SK-N-SH (cell line): ENCODE results near the gene WDCP. TPM values are rescaled to one million over a fixed set of nuclear protein-coding genes. Genes with fewer than 3 reads are reported as not detected.

Experiments used
- CTCF ChIA-PET: fragments of 300-600, 350-600 bp; formaldehyde crosslinking; extraction: SDS; loops from one replicate; lab custom pipeline; 2021; lab: Yijun Ruan, JAX
- POLR2A ChIA-PET: fragments of 350-600 bp; sonication (Branson Sonifier 250); formaldehyde crosslinking; extraction: SDS; loops from one replicate; lab custom pipeline; 2020; ENCODE audit warnings: antibody characterized with exemption, inconsistent platforms; lab: Yijun Ruan, JAX
- DNase-seq: peaks from one replicate; pipeline ENCODE4 v3.0.0; 2012
- H2AFZ ChIP-seq: fragments of 200-600 bp; sonication (generic); 2 replicates; pipeline ENCODE4 v1.8.1; 2016; ENCODE audit warnings: antibody characterized with exemption, mild to moderate bottlenecking, low read depth
- H3F3A ChIP-seq: fragments of 200-600 bp; sonication (generic); replicated peaks from 2 replicates; pipeline ENCODE3; 2016; ENCODE audit warnings: antibody characterized with exemption, mild to moderate bottlenecking; ENCODE audit not compliant: insufficient read depth
- H3K27ac ChIP-seq, 2 experiments: fragments of 200-500 bp in 1 of 2; fragments of 200-600 bp in 1 of 2; sonication (Bioruptor generic) in 1 of 2; sonication (generic), shearing (Covaris generic) in 1 of 2; 2 replicates each; pipeline versions ENCODE4 v1.5.1 to v1.6.1; 2014 to 2016; ENCODE audit warnings: low read depth in 2 of 2, inconsistent platforms in 1 of 2, low read length in 1 of 2, mild to moderate bottlenecking in 1 of 2, mixed read lengths in 1 of 2
- H3K27me3 ChIP-seq: fragments of 200-600 bp; sonication (generic), shearing (Covaris generic); 2 replicates; pipeline ENCODE4 v1.6.1; 2016; ENCODE audit warnings: mixed run types; ENCODE audit not compliant: insufficient read depth
- H3K36me3 ChIP-seq, 2 experiments: fragments of 200-500 bp in 1 of 2; fragments of 200-600 bp in 1 of 2; sonication (Bioruptor generic) in 1 of 2; sonication (generic) in 1 of 2; replicated peaks in 1 of 2; 2 replicates each; pipeline versions ENCODE3 to v1.5.1; 2014 to 2016; ENCODE audit warnings: low read length in 1 of 2, mild to moderate bottlenecking in 1 of 2; ENCODE audit not compliant: insufficient read depth in 2 of 2, control insufficient read depth in 1 of 2
- H3K4me1 ChIP-seq, 2 experiments: fragments of 200-500 bp in 1 of 2; fragments of 200-600 bp in 1 of 2; sonication (Bioruptor generic) in 1 of 2; sonication (generic), shearing (Covaris generic) in 1 of 2; 2 replicates each; pipeline versions ENCODE4 v1.5.1 to v1.6.1; 2014 to 2016; ENCODE audit warnings: low read depth in 1 of 2, low read length in 1 of 2, mixed run types in 1 of 2; ENCODE audit not compliant: insufficient read depth in 2 of 2, control insufficient read depth in 1 of 2
- H3K4me2 ChIP-seq: fragments of 200-600 bp; sonication (generic), shearing (Covaris generic); 2 replicates; pipeline ENCODE4 v1.6.1; 2017; ENCODE audit warnings: mixed run types
- H3K4me3 ChIP-seq, 2 experiments: fragments of 200-500 bp in 1 of 2; fragments of 200-600 bp in 1 of 2; sonication (Bioruptor generic) in 1 of 2; sonication (generic), shearing (Covaris generic) in 1 of 2; 2 replicates each; pipeline versions ENCODE4 v1.5.1 to v1.8.1; 2014 to 2016; ENCODE audit warnings: low read depth in 2 of 2, inconsistent platforms in 1 of 2, low read length in 1 of 2, mild to moderate bottlenecking in 1 of 2, mixed read lengths in 1 of 2, moderate library complexity in 1 of 2
- H3K79me2 ChIP-seq: fragments of 200-600 bp; sonication (generic); 2 replicates; pipeline ENCODE4 v1.8.1; 2017; ENCODE audit warnings: mild to moderate bottlenecking; ENCODE audit not compliant: insufficient read depth
- H3K9ac ChIP-seq: fragments of 200-600 bp; sonication (generic); 2 replicates; pipeline ENCODE4 v1.6.1; 2017; ENCODE audit warnings: mixed run types
- H3K9me2 ChIP-seq: fragments of 200-600 bp; sonication (generic); 2 replicates; pipeline ENCODE4 v1.6.1; 2017; ENCODE audit warnings: mixed run types
- H3K9me3 ChIP-seq: fragments of 200-600 bp; sonication (generic); 2 replicates; pipeline ENCODE4 v1.6.1; 2017; ENCODE audit warnings: mixed run types, mild to moderate bottlenecking, moderate library complexity
- H4K20me1 ChIP-seq: fragments of 200-600 bp; sonication (generic); 2 replicates; pipeline ENCODE4 v1.6.1; 2017; ENCODE audit warnings: mild to moderate bottlenecking, mixed run types; ENCODE audit not compliant: insufficient read depth
- EP300 ChIP-seq, 2 experiments: IDR thresholded peaks; 2 replicates each; pipeline versions ENCODE4 v1.4.0 to v1.6.1; 2012; ENCODE audit warnings: borderline replicate concordance in 1 of 2, low read depth in 1 of 2, low read length in 1 of 2
- FOXJ3 ChIP-seq: sonication (generic); formaldehyde crosslinking; IDR thresholded peaks from 2 replicates; pipeline ENCODE4 v1.5.1; 2020; ENCODE audit warnings: mild to moderate bottlenecking, missing genetic modification reagents
- GABPA ChIP-seq: IDR thresholded peaks from 2 replicates; pipeline ENCODE4 v1.4.0; 2012; ENCODE audit warnings: low read depth, mild to moderate bottlenecking
- GATA2 ChIP-seq: sonication (generic); formaldehyde crosslinking; IDR thresholded peaks from 2 replicates; pipeline ENCODE4 v1.5.0; 2020; ENCODE audit warnings: mild to moderate bottlenecking, missing genetic modification reagents
- JUND ChIP-seq: IDR thresholded peaks from 2 replicates; pipeline ENCODE4 v1.4.0; 2012
- MEF2A ChIP-seq: IDR thresholded peaks from 2 replicates; pipeline ENCODE4 v1.4.0; 2012; ENCODE audit warnings: low read depth, borderline replicate concordance
- NRF1 ChIP-seq: IDR thresholded peaks from 2 replicates; pipeline ENCODE4 v1.6.1; 2012; ENCODE audit warnings: low read depth, mild to moderate bottlenecking, low read length
- POLR2AphosphoS5 ChIP-seq: IDR thresholded peaks from 2 replicates; pipeline ENCODE4 v1.6.1; 2012; ENCODE audit warnings: low read depth, low read length
- RCOR1 ChIP-seq: fragments of 150-350 bp; IDR thresholded peaks from 2 replicates; pipeline ENCODE4 v1.6.1; 2017; ENCODE audit warnings: antibody characterized with exemption, low read length
- SIN3A ChIP-seq: IDR thresholded peaks from 2 replicates; pipeline ENCODE4 v1.6.1; 2012; ENCODE audit warnings: low read depth, mild to moderate bottlenecking, low read length, moderate library complexity, borderline replicate concordance
- TCF12 ChIP-seq: IDR thresholded peaks from 2 replicates; pipeline ENCODE4 v1.4.0; 2012
- TEAD4 ChIP-seq: IDR thresholded peaks from 2 replicates; pipeline ENCODE4 v1.4.0; 2012; ENCODE audit warnings: mild to moderate bottlenecking, borderline replicate concordance; ENCODE audit not compliant: insufficient read depth
- YY1 ChIP-seq: IDR thresholded peaks from 2 replicates; pipeline ENCODE4 v1.4.0; 2012; ENCODE audit warnings: low read depth, mild to moderate bottlenecking
- WGBS: methylation state at CpG from one replicate; pipeline ENCODE4 v1.1.6; 2017; ENCODE audit warnings: low lambda C conversion rate; 5-methylcytosine and 5-hydroxymethylcytosine counted together
- polyA plus RNA-seq, 3 experiments: library from polyadenylated mRNA; depleted of rRNA; stranded (reverse); fragments of >200 nt; gene quantifications; 2 replicates each; pipeline ENCODE4 v1.2.3, GENCODE V29; 2012
- TF ChIP-seq, protein P1 (sequence below): IDR thresholded peaks from 2 replicates; pipeline ENCODE4 v1.4.0; 2012; ENCODE audit warnings: low read depth, borderline replicate concordance
- TF ChIP-seq, protein P2 (sequence below): IDR thresholded peaks from 2 replicates; pipeline ENCODE4 v1.6.1; 2012; ENCODE audit warnings: mild to moderate bottlenecking, low read depth, low read length, moderate library complexity
- TF ChIP-seq, protein P3 (sequence below): IDR thresholded peaks from 2 replicates; pipeline ENCODE4 v1.4.0; 2012; ENCODE audit warnings: low read depth, borderline replicate concordance
- TF ChIP-seq, protein P4 (sequence below): IDR thresholded peaks from 2 replicates; pipeline ENCODE4; 2012
- TF ChIP-seq, protein P5 (sequence below): fragments of 150-350 bp; IDR thresholded peaks from 2 replicates; pipeline ENCODE4 v1.6.1; 2017; ENCODE audit warnings: antibody characterized with exemption, low read length, low read depth, borderline replicate concordance

The WDCP gene
- polyA plus RNA-seq, 1 of the 3 experiments (the other 2 are of a cell fraction): 7.1 TPM

DNA sequence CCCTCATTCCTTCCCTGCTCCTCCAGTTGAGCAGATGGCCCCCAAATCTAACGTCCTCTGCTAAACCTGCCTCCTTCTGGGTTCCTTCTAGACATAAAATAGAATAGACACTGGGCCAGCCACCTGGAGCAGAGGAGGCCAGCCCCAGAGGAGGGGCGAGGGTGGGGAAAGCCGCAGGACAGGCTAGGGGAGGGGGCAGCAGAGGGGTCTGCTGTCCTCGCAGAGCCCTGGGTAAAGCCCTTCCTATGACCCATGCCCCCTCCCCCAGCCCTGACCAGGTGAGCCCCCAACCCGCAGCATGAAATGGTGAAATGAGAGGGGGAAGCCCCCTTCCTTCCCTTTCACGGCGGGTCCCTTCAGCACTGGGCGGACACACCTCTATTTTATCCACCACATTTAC lies 29.5 kb downstream of the WDCP start:
- no peak for TF ChIP-seq SIN3A
- TF ChIP-seq, protein P1, sequence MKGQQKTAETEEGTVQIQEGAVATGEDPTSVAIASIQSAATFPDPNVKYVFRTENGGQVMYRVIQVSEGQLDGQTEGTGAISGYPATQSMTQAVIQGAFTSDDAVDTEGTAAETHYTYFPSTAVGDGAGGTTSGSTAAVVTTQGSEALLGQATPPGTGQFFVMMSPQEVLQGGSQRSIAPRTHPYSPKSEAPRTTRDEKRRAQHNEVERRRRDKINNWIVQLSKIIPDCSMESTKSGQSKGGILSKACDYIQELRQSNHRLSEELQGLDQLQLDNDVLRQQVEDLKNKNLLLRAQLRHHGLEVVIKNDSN: no peak
- TF ChIP-seq RCOR1: no peak
- TF ChIP-seq POLR2AphosphoS5: no peak
- TF ChIP-seq, protein P2, sequence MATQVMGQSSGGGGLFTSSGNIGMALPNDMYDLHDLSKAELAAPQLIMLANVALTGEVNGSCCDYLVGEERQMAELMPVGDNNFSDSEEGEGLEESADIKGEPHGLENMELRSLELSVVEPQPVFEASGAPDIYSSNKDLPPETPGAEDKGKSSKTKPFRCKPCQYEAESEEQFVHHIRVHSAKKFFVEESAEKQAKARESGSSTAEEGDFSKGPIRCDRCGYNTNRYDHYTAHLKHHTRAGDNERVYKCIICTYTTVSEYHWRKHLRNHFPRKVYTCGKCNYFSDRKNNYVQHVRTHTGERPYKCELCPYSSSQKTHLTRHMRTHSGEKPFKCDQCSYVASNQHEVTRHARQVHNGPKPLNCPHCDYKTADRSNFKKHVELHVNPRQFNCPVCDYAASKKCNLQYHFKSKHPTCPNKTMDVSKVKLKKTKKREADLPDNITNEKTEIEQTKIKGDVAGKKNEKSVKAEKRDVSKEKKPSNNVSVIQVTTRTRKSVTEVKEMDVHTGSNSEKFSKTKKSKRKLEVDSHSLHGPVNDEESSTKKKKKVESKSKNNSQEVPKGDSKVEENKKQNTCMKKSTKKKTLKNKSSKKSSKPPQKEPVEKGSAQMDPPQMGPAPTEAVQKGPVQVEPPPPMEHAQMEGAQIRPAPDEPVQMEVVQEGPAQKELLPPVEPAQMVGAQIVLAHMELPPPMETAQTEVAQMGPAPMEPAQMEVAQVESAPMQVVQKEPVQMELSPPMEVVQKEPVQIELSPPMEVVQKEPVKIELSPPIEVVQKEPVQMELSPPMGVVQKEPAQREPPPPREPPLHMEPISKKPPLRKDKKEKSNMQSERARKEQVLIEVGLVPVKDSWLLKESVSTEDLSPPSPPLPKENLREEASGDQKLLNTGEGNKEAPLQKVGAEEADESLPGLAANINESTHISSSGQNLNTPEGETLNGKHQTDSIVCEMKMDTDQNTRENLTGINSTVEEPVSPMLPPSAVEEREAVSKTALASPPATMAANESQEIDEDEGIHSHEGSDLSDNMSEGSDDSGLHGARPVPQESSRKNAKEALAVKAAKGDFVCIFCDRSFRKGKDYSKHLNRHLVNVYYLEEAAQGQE: no peak
- TF ChIP-seq JUND: no peak
- no peak for TF ChIP-seq FOXJ3
- TF ChIP-seq NRF1: no peak
- no peak for TF ChIP-seq EP300 (IDR thresholded peaks at IDR 0.05; ENCODE audit: borderline replicate concordance in 1 of 2, low read depth in 1 of 2, low read length in 1 of 2)
- TF ChIP-seq MEF2A: no peak
- TF ChIP-seq GABPA: no peak
- TF ChIP-seq, protein P3, sequence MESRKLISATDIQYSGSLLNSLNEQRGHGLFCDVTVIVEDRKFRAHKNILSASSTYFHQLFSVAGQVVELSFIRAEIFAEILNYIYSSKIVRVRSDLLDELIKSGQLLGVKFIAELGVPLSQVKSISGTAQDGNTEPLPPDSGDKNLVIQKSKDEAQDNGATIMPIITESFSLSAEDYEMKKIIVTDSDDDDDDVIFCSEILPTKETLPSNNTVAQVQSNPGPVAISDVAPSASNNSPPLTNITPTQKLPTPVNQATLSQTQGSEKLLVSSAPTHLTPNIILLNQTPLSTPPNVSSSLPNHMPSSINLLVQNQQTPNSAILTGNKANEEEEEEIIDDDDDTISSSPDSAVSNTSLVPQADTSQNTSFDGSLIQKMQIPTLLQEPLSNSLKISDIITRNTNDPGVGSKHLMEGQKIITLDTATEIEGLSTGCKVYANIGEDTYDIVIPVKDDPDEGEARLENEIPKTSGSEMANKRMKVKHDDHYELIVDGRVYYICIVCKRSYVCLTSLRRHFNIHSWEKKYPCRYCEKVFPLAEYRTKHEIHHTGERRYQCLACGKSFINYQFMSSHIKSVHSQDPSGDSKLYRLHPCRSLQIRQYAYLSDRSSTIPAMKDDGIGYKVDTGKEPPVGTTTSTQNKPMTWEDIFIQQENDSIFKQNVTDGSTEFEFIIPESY: no peak
- no peak for TF ChIP-seq TEAD4
- TF ChIP-seq, protein P4, sequence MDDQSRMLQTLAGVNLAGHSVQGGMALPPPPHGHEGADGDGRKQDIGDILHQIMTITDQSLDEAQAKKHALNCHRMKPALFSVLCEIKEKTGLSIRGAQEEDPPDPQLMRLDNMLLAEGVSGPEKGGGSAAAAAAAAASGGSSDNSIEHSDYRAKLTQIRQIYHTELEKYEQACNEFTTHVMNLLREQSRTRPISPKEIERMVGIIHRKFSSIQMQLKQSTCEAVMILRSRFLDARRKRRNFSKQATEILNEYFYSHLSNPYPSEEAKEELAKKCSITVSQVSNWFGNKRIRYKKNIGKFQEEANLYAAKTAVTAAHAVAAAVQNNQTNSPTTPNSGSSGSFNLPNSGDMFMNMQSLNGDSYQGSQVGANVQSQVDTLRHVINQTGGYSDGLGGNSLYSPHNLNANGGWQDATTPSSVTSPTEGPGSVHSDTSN: no peak
- TF ChIP-seq YY1: no peak
- TF ChIP-seq GATA2 (CRISPR knock-in tag): no peak
- TF ChIP-seq TCF12: no peak
- TF ChIP-seq, protein P5, sequence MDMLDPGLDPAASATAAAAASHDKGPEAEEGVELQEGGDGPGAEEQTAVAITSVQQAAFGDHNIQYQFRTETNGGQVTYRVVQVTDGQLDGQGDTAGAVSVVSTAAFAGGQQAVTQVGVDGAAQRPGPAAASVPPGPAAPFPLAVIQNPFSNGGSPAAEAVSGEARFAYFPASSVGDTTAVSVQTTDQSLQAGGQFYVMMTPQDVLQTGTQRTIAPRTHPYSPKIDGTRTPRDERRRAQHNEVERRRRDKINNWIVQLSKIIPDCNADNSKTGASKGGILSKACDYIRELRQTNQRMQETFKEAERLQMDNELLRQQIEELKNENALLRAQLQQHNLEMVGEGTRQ: no peak
- no peak overlapping the region for H2AFZ ChIP-seq
- H3K4me3 ChIP-seq: no peak overlapping the region
- H3K36me3 ChIP-seq: peaks cover 0 to 2% of the 10 kb centered on the region in 2 experiments
- H3K9me3 ChIP-seq: no peaks in the 10 kb centered on the region
- no peaks in the 10 kb centered on the region for H3K79me2 ChIP-seq
- peak; percentile 41 for DNase-seq
- 94% methylated on average over 8 of the region's 8 CpGs for WGBS
- H4K20me1 ChIP-seq: no peaks in the 10 kb centered on the region
- H3K27me3 ChIP-seq: no peaks in the 10 kb centered on the region
- POLR2A ChIA-PET: no interaction called here
- H3K9me2 ChIP-seq: no peaks in the 10 kb centered on the region
- peaks cover 3 to 12% of the 10 kb centered on the region in 2 experiments; a peak in 3 of 4 replicates for H3K4me1 ChIP-seq
- H3K27ac ChIP-seq: no peak overlapping the region
- H3K4me2 ChIP-seq: no peak overlapping the region
- no peaks in the 10 kb centered on the region for H3F3A ChIP-seq
- no peak overlapping the region for H3K9ac ChIP-seq
- CTCF ChIA-PET: no interaction called here
